GM19395 (cell line): ENCODE measurements around the gene PELI2.

Experiments
- ATAC-seq: cut with Tn5 transposase; IDR thresholded peaks from one replicate; pipeline ENCODE4 v1.9.1; 2021; ENCODE audit warnings: mild to moderate bottlenecking, moderate library complexity; ENCODE audit not compliant: unreplicated experiment

The PELI2 gene

DNA sequence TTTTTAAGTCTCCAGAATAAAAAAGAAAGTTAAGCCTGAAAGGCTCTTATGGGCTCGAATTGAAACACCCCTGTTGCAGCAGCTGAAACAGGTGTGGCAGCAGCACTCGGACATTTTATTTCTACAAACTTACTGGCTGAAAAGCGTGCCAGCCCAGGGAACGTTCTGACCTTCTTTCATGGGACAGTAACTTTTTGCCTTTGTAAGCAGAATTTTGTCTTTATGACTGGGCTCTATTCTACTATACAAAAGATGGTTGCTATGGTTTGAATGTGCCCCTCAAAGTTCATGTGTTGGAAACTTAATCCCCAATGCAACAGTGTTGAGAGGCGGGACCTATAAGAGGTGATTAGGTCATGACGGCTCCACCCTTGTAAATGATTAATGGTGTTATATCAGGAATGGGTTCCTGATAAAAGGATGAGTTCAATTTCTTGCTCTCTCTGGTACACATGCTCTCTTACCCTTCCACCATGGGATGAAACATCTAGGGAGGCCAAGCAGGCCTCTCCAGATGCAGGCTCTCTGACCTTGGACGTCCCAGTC, 52.7 kb downstream of the PELI2 start:
- ATAC-seq, result no peak

- no peak for ATAC-seq
Observed at GRCh38 chr14:56172074-56172473, 53.9 kb downstream of the PELI2 start.

GRCh38 chr14:56172571-56172971, 54.4 kb downstream of the PELI2 start:
- ATAC-seq, result no peak

GRCh38 chr14:56173365-56173922, 55.2 kb downstream of the PELI2 start:
- ATAC-seq, result no peak

DNA sequence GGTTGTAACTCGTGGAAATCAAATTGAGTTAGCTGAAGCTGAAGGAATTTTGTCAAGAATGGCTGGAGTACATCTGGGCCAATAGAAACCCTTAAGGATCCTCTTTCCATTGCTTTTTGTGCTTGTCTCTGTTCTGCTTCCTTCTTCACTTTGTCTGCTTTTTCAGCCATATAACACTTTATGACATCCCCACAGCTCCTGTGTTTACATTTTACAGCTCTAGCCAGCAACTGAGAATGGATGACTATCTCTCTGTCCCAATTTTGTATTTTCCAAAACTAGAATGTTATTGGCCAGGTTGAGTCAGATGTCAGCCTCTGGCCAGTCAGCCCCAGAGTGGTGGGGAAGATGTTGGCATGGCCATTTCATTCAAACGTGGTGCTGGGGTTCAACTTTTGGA, 57.6 kb downstream of the PELI2 start:
- ATAC-seq, result no peak

DNA sequence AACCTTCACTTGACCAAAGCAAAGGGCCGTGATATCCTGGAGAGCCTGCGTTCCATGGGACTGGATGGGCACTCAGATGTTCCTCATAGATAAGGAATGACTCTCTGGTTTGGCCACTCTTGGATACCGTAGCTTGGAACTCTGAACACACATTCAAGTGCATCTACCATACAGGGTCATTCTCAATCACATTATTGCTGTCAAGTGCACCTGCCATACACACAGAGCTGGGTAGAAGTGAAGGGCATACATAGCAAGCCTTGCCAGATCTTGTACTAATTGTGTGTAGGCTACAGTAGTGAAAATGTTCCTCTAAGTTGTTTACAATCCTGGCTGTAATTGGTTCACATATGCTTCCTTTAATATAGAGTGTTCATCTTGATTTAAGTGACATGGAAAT, 58.3 kb downstream of the PELI2 start:
- no peak for ATAC-seq

- ATAC-seq, result no peak
Observed at GRCh38 chr14:56177036-56177435, 58.8 kb downstream of the PELI2 start.

DNA sequence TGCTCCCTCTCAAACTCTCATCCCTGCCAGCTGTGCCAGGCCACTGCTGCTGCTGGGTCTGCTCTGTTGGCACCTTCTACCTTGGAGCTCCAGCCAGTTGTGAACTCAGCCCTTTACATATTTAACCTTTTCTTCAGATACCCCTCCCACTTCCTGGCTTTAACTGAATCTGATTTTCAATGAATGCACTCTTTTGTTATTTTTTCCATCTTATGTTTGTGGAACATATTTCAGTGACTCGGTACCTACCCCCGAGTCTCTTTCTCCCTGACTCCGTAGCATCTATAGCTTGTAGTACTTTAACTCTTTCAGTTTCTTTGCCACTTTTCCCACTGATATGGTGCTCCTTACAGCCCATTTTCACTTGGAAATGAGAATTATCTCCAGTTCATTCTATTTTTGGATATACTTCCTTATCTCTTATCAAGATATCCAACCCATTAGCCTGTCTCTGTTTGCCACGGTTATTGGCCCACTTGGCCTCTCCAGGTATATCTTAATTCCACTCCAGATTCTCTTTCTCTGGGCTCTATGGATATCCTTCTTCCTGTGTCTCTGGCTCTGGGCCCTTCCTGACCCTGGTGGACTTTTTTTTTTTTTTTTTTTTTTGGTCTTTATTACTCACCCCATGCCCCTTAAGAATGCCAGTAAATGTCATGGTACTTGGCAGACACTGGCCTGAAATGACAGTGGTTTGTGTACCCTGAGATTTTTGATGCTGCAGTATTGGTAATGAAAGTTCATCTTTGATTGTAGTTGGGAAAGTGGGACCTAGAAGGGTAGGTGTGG, 62.7 kb downstream of the PELI2 start:
- no peak for ATAC-seq

- no peak for ATAC-seq
Observed at GRCh38 chr14:56181681-56182085, 63.5 kb downstream of the PELI2 start.

DNA sequence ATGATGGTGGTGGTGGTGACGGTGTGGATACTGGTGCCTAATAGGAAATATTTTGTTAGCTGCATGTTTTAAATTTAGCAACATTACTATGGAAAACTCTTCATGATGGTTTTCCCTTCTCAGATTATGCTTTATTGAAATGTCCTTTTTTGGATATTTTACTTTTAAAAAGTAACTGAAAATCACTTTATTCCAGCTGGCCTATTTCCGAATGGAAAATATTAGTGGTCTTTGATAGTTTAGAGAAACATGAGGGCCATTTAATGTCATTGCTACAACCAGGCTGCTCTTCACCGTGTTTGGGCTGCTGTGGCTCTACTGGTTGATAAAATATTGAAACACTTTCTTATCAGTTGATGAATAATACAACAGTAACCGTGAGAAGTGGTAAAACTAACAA, 64.2 kb downstream of the PELI2 start:
- no peak for ATAC-seq

- ATAC-seq, result no peak
Observed at GRCh38 chr14:56183631-56184157, 65.5 kb downstream of the PELI2 start.

DNA sequence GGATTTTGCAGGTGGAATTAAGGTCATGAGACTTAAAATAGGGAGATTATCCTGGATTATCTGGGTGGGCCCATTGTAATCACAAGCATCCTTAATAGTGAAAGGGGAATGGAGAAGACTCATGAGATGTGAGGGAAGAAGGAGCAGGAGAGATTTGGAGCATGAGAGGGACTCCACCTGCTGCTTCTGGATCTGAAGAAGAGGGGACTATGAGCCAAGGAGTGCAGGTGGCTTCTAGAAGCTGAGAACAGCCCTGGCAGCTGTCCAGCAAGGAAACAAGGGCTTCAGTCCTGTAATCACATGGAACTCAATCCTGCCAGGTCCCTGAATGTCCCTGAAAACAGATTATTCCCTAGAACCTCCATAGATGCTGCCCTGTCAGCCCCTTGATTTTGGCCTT, 67.8 kb downstream of the PELI2 start:
- no peak for ATAC-seq

DNA sequence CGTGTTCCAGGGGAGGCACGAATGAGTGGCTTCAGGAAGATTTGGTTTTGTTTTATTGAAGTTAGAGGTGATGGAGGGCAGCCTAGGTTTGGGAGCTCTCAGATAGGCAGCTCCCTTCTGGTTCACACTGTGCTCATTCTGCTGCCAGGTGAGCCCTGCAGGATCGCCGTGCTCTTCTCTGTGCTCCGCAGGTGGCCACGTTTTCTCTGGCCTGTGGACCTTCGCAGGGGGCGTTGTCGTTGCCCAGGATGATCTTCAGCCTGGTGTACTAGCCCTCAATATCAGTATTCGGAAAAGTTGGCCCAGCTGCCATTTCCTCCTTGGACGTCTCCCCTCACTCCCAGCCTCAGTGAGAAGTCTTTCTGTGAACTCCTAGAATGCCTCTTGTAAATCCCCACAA, 69.5 kb downstream of the PELI2 start:
- no peak for ATAC-seq

DNA sequence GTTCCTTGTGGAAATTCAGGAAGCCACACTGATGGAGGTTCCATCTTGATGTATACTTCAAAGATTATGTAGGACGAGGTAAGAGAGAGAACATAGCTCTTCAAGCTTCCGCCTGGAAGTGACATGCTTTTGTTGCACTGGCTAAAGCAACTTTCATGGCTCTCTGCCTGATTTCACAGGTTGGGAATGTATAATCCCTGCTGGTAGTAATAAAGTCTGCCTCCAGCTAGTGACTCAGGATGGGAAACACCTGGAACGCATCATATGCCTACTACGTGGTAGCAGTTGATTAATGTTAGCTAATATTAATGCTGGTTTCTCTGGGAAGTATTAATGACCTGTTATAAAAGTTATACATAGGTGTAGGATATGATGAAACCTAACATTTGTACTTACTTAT, 71.1 kb downstream of the PELI2 start:
- ATAC-seq, result no peak

GRCh38 chr14:56193347-56193746, 75.1 kb downstream of the PELI2 start:
- ATAC-seq, result no peak

DNA sequence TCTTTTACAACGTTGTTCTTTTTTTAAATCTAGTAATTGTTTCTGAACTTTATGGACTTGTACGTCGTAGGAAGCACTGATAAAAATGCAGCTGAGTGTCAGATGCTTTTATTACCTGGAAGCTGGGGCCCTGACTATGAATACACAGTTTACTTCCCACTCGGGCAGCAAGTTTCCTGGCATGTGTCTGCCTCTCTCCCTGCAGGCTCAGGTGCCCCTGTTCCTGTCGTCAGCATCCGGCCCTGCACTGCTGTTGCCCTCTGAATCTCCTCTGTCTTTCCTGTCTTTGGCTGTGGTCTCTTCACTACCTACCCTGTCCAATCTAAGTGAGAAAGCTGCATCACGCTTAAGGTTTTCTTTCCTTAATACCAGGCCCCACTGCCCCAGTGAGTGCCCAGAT, 75.8 kb downstream of the PELI2 start:
- no peak for ATAC-seq

- no peak for ATAC-seq
Observed at GRCh38 chr14:56195223-56195622, 77.0 kb downstream of the PELI2 start.

DNA sequence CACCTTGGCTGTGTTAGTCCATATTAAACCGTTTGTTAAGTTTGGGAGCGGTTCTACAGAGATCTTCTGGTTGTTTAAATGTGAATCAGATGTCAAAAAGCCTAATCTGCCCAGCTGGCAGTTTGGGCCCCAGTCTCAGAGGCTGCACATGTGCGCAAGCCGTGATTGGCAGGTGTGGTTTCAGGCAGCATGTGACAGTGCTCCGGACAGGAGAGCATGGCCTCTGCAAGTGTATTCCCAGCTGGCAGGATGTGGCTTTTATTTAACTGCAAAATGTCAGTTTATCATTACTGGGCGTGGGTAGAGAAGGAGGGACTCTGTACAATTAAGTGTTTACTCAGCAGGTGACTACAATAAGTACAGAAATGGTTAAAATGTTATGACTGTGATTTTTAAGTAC, 77.5 kb downstream of the PELI2 start:
- peak; percentile 66 for ATAC-seq

GRCh38 chr14:56196274-56196673, 78.1 kb downstream of the PELI2 start:
- ATAC-seq, result no peak

GRCh38 chr14:56197150-56197549, 78.9 kb downstream of the PELI2 start:
- no peak for ATAC-seq

DNA sequence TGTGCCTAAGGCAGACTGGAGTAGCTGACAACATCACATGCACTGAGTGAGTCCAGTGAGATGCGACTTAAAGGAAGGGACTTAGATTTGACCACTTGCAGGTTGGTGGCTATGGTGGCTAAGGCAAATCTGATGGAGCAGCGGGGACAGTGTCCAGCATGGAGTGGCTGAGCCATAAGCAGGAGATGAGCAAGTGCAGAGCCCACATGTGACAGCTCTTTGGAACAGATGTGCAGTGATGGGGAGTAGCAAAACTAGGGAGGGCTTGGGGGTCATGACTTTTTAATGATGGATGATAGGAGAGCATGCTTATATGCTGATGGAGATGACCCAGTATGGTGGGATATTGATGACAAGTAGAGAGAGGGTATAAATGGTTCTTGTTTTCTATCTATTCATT, 80.2 kb downstream of the PELI2 start:
- ATAC-seq, result no peak
